Adipocyte (in vitro differentiated cells): ENCODE measurements around the gene TSPOAP1.

ENCODE experiments used
- DNase-seq: peaks from one replicate; pipeline ENCODE4 v3.0.0-alpha.2; 2015; ENCODE audit warnings: low read depth
- H3K27me3 ChIP-seq: replicated peaks from 2 replicates; pipeline ENCODE4 v1.7.0; 2013; ENCODE audit warnings: mild to moderate bottlenecking, low read length, moderate library complexity; ENCODE audit not compliant: control insufficient read depth, insufficient read depth
- H3K36me3 ChIP-seq: 2 replicates; pipeline ENCODE4 v1.7.0; 2013; ENCODE audit warnings: low read length, mild to moderate bottlenecking, moderate library complexity; ENCODE audit not compliant: control insufficient read depth, insufficient read depth, severe bottlenecking
- H3K4me1 ChIP-seq: 2 replicates; pipeline ENCODE4 v1.7.0; 2013; ENCODE audit warnings: mild to moderate bottlenecking, low read length, moderate library complexity; ENCODE audit not compliant: control insufficient read depth, insufficient read depth
- H3K4me3 ChIP-seq: 2 replicates; pipeline ENCODE4 v1.7.0; 2013; ENCODE audit warnings: mild to moderate bottlenecking, low read length, moderate library complexity
- H3K9ac ChIP-seq: 2 replicates; pipeline ENCODE4 v1.7.0; 2013; ENCODE audit warnings: mild to moderate bottlenecking, low read length, moderate library complexity
- H3K9me3 ChIP-seq: 2 replicates; pipeline ENCODE4 v1.7.0; 2013; ENCODE audit warnings: mild to moderate bottlenecking, low read length, moderate library complexity; ENCODE audit not compliant: control insufficient read depth

The TSPOAP1 gene

GRCh38 chr17:58358408-58359172, 30.0 kb upstream of the TSPOAP1 start:
- H3K27me3 ChIP-seq: peaks cover 15% of the 10 kb centered on the region
- no peak overlapping the region for H3K9ac ChIP-seq
- H3K4me1 ChIP-seq: no peaks in the 10 kb centered on the region
- no peak for DNase-seq
- H3K36me3 ChIP-seq: no peaks in the 10 kb centered on the region
- no peak overlapping the region for H3K4me3 ChIP-seq
- H3K9me3 ChIP-seq: no peaks in the 10 kb centered on the region

DNA sequence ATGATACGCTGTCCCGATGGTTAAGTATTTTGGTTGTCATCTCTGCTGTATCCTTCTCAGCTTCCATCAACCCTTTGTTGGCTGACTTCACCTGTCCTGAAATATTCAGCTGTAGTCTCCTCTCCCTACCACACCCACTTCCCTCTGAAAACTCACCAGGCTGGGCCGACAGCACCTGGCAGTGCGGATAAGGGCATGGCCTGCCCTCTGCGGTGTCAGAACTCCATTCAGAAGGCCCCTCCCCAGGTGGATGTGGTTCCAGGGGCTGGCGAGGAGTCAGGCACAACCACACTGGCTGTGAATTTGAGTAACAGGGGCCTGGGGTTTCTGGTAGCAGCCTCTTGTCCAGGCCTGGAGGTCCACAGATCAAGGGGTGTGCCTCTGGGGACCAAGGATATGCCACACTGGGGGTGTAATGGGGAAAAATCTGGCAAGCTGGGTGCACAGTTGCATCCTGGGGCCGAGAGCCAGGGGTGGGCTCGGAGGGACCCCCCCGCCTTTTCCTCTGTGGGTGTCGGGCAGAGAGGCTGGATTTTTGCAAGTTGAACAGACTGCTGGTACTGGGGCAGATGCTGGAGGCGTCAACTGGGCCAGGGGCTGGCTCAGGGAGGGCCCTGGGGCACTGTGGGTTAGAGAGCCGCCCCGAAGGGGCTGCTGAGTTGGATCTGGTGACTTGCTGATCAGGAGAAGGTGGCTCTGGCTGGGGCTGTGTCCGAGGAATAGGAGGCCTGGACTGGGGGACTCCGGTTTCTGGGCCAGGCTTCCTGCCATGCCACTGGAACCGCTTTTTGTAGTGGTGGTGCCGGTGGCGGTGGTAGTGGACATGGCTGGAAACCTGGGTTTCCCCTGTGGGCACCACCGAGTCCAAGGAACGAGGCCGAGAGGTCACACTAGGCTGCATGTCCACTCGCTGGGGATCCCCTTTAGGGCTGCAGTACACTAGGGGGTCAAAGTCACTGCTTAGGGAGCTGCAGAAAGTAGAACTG, 29.0 kb upstream of the TSPOAP1 start:
- no peaks in the 10 kb centered on the region for H3K9me3 ChIP-seq
- no peaks in the 10 kb centered on the region for H3K36me3 ChIP-seq
- DNase-seq: no peak

GRCh38 chr17:58356231-58356630, 27.6 kb upstream of the TSPOAP1 start:
- no peak for DNase-seq
- peaks cover 10% of the 10 kb centered on the region for H3K4me1 ChIP-seq
- H3K9me3 ChIP-seq: no peaks in the 10 kb centered on the region
- H3K36me3 ChIP-seq: no peaks in the 10 kb centered on the region
- no peak overlapping the region for H3K4me3 ChIP-seq
- peaks cover 4% of the 10 kb centered on the region for H3K27me3 ChIP-seq
- no peak overlapping the region for H3K9ac ChIP-seq

More for the DNA sequence above, 29.0 kb upstream of the TSPOAP1 start:
- Histone ChIP-seq H3K4me1 (peaks cover 7% of the 10 kb centered on the region), H3K4me3 (no peak overlapping the region), H3K27me3 (peaks cover 5% of the 10 kb centered on the region), H3K9ac (no peak overlapping the region)

DNA sequence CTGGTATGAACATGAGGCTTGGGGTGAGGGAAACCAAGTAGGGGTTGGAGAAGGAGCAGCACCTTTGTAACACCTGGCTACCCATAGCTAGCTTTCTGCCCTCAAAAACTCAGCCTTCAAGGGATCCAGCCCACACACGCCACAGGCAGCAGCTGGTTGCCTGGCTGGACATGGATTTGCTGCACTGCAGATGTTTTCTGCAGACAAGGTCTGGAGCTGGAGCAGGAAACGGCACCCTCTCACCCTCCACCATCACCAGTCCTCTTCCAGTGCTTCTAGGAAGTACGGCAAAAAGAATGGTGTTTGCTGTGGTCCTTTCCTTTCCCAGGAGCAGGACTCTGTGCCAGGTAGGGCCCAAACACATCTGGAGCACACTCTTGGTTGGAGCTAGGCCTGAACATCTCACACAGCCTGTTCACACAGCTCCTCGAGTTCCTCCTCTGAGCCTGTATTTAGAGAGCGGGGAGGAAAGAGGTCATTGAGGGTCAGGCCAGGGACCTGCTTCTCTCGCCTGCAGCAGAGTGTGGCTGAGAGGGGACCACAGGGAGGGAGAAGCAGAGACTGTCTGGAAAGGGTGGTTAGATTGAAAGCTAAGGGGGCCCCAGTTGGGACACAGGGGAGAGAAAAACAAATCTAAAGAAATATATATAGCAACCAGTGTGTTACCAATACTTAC, 26.1 kb upstream of the TSPOAP1 start:
- H3K9ac ChIP-seq: no peak overlapping the region
- H3K9me3 ChIP-seq: no peaks in the 10 kb centered on the region
- DNase-seq: no peak
- H3K36me3 ChIP-seq: peaks cover 5% of the 10 kb centered on the region
- H3K4me1 ChIP-seq: peaks cover 16% of the 10 kb centered on the region
- H3K27me3 ChIP-seq: peaks cover 3% of the 10 kb centered on the region
- H3K4me3 ChIP-seq: no peak overlapping the region

GRCh38 chr17:58353389-58353825, 24.8 kb upstream of the TSPOAP1 start:
- Histone ChIP-seq H3K36me3 (peaks cover 18% of the 10 kb centered on the region), H3K4me3 (peak overlapping the region; percentile 100), H3K9me3 (no peaks in the 10 kb centered on the region), H3K4me1 (peaks cover 16% of the 10 kb centered on the region), H3K9ac (peak overlapping the region; percentile 97), H3K27me3 (peaks cover 3% of the 10 kb centered on the region)
- no peak for DNase-seq

DNA sequence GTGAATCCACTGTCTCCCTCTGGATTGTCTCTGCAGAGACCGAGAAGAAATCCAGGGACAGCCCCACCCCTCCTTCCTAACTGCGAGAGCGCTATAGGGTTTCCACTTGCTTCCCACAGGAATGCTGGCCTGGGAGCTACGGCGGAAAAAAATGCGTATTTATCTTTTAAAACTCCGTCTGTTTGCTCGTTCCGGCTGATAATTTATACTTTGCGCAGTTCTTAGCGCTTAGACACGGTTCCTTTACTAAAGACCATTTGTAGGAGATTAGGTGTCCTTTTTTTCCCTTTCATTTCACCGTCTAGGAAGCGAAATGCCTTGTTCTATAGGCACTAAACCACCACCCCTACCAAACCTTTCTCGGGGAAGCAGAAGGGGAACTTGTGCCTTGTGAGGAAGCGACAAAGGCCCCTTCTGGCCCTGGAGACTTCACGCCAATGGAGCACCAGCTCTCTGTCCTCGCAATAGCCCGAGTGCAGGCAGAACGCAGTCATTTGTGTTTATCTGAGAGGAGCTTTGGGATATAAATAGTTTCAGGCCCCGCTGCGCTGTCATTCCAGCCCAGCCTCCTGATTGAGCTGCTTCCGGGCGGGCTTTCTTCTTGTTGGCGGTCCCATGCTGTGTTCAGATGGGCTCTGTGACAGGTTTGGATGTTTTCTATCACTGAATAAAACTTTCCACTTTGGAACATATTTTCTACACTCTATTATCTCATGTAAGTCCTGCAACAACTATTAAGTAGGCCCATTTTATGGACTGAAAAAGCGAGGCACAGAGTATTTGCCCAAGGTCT, 24.2 kb upstream of the TSPOAP1 start:
- peaks cover 24% of the 10 kb centered on the region for H3K36me3 ChIP-seq
- peak overlapping the region; percentile 97 for H3K9ac ChIP-seq
- H3K27me3 ChIP-seq: peaks cover 3% of the 10 kb centered on the region
- peaks cover 16% of the 10 kb centered on the region for H3K4me1 ChIP-seq
- peak overlapping the region; percentile 100 for H3K4me3 ChIP-seq
- peak; percentile 73 for DNase-seq
- H3K9me3 ChIP-seq: no peaks in the 10 kb centered on the region

DNA sequence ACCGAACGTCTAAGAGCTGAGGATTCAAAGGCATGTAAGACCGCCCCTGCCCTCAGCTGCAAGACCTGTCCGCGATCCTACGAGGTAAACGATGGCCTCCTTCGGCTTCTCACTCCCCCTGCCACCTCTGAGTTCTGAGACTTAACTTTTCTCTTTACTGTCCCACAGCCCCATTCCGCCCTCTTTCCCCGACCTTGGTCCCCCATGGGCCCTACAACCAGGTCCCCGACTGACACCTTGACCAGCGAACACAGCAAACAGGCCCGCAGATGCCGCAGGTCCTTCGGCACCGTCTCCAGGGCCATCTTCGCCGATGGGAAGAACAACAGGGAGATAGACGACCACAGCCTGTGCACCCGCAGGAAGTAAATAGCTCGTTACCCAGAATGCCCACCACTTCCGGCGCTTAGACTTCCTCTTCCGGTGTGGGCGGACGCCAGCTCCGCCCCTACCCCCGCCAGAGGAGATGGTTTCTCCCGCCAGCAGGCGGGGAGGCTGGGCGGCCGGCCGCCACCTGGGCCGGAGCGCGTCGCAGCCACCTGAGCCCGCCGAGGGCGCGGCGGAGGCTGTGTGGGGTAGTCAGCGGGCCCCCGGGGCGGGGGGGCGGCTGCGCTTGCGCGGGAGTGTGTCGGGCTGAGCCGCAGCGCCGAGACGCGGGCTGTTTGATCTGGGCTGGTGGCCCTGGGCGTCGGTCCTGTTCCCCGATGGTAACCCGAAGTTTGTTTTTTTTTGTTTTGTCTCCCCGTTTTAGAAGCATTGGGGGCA, 23.4 kb upstream of the TSPOAP1 start, which contains the start of gene SUPT4H1:
SUPT4H1 (minus strand) TSS at position 371 of the 765 bp plus-strand sequence; CDS start at position 305, 66 bp downstream.
- peaks cover 16% of the 10 kb centered on the region for H3K4me1 ChIP-seq

DNA sequence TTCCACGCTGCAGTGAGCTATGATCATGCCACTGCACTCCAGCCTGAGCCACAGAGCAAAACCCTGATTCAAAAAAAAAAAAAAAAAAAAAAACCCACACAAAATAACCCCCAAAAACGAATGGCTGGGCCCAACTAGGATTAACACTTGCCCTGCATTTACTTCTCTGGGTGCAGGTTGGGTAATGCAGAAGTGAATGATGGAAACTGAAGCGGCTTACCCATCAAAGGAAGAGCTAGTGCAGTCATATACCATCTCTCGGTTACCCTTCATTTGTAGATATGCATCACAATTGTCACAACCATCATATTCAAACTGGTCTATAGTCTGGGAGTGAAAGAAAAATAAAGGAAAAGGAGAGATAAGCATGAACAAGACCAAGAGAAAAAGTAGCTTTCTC, 22.6 kb upstream of the TSPOAP1 start:
- peaks cover 16% of the 10 kb centered on the region for H3K4me1 ChIP-seq
- DNase-seq: no peak
- peaks cover 40% of the 10 kb centered on the region for H3K36me3 ChIP-seq
- H3K27me3 ChIP-seq: peaks cover under 1% of the 10 kb centered on the region
- H3K9me3 ChIP-seq: no peaks in the 10 kb centered on the region
- H3K4me3 ChIP-seq: peak overlapping the region; percentile 100
- peak overlapping the region; percentile 97 for H3K9ac ChIP-seq

More for the DNA sequence above, 23.4 kb upstream of the TSPOAP1 start, which contains the start of gene SUPT4H1:
- H3K4me3 ChIP-seq: peak within 1 kb of the TSS; percentile 100
- peak; percentile 94 for DNase-seq
- peak within 1 kb of the TSS; percentile 97 for H3K9ac ChIP-seq
- peaks cover 3% of the 10 kb centered on the region for H3K27me3 ChIP-seq
- no peaks in the 10 kb centered on the region for H3K9me3 ChIP-seq
- peaks cover 32% of the 10 kb centered on the region for H3K36me3 ChIP-seq

DNA sequence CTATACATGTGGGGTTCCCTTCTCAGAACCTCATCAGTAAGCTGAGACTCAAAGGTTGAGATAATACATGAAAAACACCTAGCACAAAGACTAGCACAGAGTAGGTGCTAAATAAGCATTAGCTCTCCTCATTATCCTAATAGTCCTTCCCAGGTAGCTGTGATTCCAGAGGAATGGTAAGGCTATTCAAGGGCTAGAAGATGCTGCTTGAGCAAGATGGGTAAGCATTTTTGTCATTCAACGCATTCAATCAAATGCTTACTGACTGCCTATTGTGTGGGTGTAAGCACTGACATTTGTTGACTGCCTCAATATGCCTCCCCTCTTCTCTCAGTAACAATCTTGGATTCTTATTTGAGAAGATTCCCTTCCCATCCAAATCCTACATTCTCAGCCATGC, 19.4 kb upstream of the TSPOAP1 start:
- H3K9ac ChIP-seq: no peak overlapping the region
- no peak for DNase-seq
- H3K27me3 ChIP-seq: no peaks in the 10 kb centered on the region
- H3K4me3 ChIP-seq: no peak overlapping the region
- no peaks in the 10 kb centered on the region for H3K9me3 ChIP-seq
- H3K36me3 ChIP-seq: peaks cover 65% of the 10 kb centered on the region
- peaks cover 13% of the 10 kb centered on the region for H3K4me1 ChIP-seq

DNA sequence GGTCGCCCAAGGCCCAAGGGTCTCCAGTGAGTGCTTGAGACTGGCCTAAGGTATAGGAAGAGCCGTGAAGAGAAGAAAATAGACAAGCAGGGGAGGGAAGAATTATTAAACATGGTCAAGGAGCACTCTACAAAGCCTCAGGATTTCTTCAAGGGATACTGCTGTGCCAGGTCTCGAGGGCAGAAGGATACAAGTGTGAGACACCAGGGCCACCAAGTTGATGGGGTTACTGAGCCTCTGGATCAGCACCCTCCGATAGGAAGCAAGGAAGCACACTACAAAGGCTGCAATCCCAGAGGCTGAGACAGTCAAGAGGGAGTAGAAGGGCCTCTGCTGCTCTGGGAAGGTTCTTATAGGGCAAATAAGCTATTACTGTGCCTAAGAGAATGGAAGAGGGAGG, 16.9 kb upstream of the TSPOAP1 start:
- H3K9ac ChIP-seq: no peak overlapping the region
- no peaks in the 10 kb centered on the region for H3K27me3 ChIP-seq
- H3K4me3 ChIP-seq: no peak overlapping the region
- H3K4me1 ChIP-seq: no peaks in the 10 kb centered on the region
- peaks cover 62% of the 10 kb centered on the region for H3K36me3 ChIP-seq
- no peak for DNase-seq
- no peaks in the 10 kb centered on the region for H3K9me3 ChIP-seq
